CD4-positive, alpha-beta memory T cell (primary cell): ENCODE data around the gene OPCML. TPM values are rescaled to one million over a fixed set of nuclear protein-coding genes. Genes with fewer than 3 reads are reported as not detected.

Experiments
- CTCF ChIA-PET: fragments of 350-600 bp; sonication (Branson Sonifier 250); formaldehyde crosslinking; loops from one replicate; lab custom pipeline; 2021; ENCODE audit warnings: inconsistent platforms; ENCODE audit not compliant: partially characterized antibody; lab: Charles Lee
- POLR2A ChIA-PET: fragments of 350-600 bp; sonication (Branson Sonifier 250); formaldehyde crosslinking; loops from one replicate; lab custom pipeline; 2021; ENCODE audit not compliant: partially characterized antibody; lab: Charles Lee
- DNase-seq, 5 donors: peaks; one replicate each; pipeline versions ENCODE4 v3.0.0 to v3.0.0-alpha.2; 2020 to 2022; ENCODE audit warnings: mixed read lengths in 1 of 5
- H3K27ac ChIP-seq: one replicate; pipeline ENCODE4 v1.7.0; 2013; ENCODE audit warnings: low read depth, low read length
- H3K27me3 ChIP-seq: 2 replicates; pipeline ENCODE4 v1.7.0; 2013; ENCODE audit warnings: mild to moderate bottlenecking, low read length, moderate library complexity; ENCODE audit not compliant: insufficient read depth
- H3K36me3 ChIP-seq: 2 replicates; pipeline ENCODE4 v1.7.0; 2013; ENCODE audit warnings: mild to moderate bottlenecking, low read length, moderate library complexity; ENCODE audit not compliant: insufficient read depth
- H3K4me1 ChIP-seq: 2 replicates; pipeline ENCODE4 v1.7.0; 2013; ENCODE audit warnings: mild to moderate bottlenecking, low read length, moderate library complexity; ENCODE audit not compliant: insufficient read depth
- H3K4me3 ChIP-seq, 2 donors: one replicate each; pipeline ENCODE4 v1.7.0; 2013; ENCODE audit warnings: low read length in 2 of 2, mild to moderate bottlenecking in 1 of 2
- H3K9me3 ChIP-seq, 2 donors: one replicate each; pipeline ENCODE4 v1.7.0; 2013; ENCODE audit warnings: low read length in 2 of 2, control low read depth in 1 of 2; ENCODE audit not compliant: control insufficient read depth in 1 of 2
- H3K27ac Mint-ChIP-seq, 7 donors: one replicate each; pipeline ENCODE4 v1.8.0; 2020 to 2021; ENCODE audit warnings: mixed read lengths in 7 of 7, mild to moderate bottlenecking in 6 of 7, inconsistent platforms in 3 of 7, moderate library complexity in 3 of 7
- H3K27me3 Mint-ChIP-seq, 2 donors: one replicate each; pipeline ENCODE4 v1.8.0; 2020 to 2021; ENCODE audit warnings: mixed read lengths in 2 of 2
- H3K36me3 Mint-ChIP-seq, 2 donors: one replicate each; pipeline ENCODE4 v1.8.0; 2020 to 2021; ENCODE audit warnings: mixed read lengths in 2 of 2, inconsistent platforms in 1 of 2, mild to moderate bottlenecking in 1 of 2
- H3K4me1 Mint-ChIP-seq, 4 donors: one replicate each; pipeline ENCODE4 v1.8.0; 2020 to 2021; ENCODE audit warnings: mixed read lengths in 4 of 4, mild to moderate bottlenecking in 1 of 4
- H3K4me3 Mint-ChIP-seq, 8 donors: one replicate each; pipeline ENCODE4 v1.8.0; 2020 to 2021; ENCODE audit warnings: mixed read lengths in 8 of 8, mild to moderate bottlenecking in 7 of 8, moderate library complexity in 6 of 8, inconsistent platforms in 3 of 8
- H3K9me3 Mint-ChIP-seq, 8 donors: one replicate each; pipeline ENCODE4 v1.8.0; 2020 to 2021; ENCODE audit warnings: mixed read lengths in 8 of 8, mild to moderate bottlenecking in 5 of 8, inconsistent platforms in 3 of 8, moderate library complexity in 1 of 8
- intact Hi-C: fragments of 100-400 bp; cut with micrococcal nuclease; formaldehyde crosslinking; loops from one replicate; pipeline ENCODE4 v1.15.1; 2023
- polyA plus RNA-seq, 2 donors: library from polyadenylated mRNA; unstranded; fragments of 300-500 nt; fragmentation: Illumina TruSeq; gene quantifications; one replicate each; pipeline ENCODE4 v1.2.3, GENCODE V29; 2021
- total RNA-seq, 2 experiments: library from RNA; stranded (reverse); gene quantifications; one replicate each; pipeline ENCODE4 v1.2.3, GENCODE V29; 2021

The OPCML gene
- total and polyA plus RNA-seq, 4 experiments from 2014 or later = not detected

- ChIA-PET CTCF (no interaction called here), POLR2A (no interaction called here)
- Mint-ChIP-seq H3K27ac (no peak overlapping the region), H3K36me3 (no peaks in the 10 kb centered on the region), H3K9me3 (no peaks in the 10 kb centered on the region), H3K4me3 (no peak overlapping the region), H3K4me1 (no peaks in the 10 kb centered on the region), H3K27me3 (peaks cover 0 to 6% of the 10 kb centered on the region in 2 donors)
- Histone ChIP-seq H3K9me3 (no peaks in the 10 kb centered on the region), H3K27me3 (no peaks in the 10 kb centered on the region), H3K4me1 (no peaks in the 10 kb centered on the region), H3K36me3 (no peaks in the 10 kb centered on the region), H3K4me3 (no peak overlapping the region), H3K27ac (no peak overlapping the region)
- intact Hi-C loops = no loop called here
- no peak for DNase-seq
These were observed 459.9 kb downstream of the OPCML start for GRCh38 chr11:133072378-133072777.

DNA sequence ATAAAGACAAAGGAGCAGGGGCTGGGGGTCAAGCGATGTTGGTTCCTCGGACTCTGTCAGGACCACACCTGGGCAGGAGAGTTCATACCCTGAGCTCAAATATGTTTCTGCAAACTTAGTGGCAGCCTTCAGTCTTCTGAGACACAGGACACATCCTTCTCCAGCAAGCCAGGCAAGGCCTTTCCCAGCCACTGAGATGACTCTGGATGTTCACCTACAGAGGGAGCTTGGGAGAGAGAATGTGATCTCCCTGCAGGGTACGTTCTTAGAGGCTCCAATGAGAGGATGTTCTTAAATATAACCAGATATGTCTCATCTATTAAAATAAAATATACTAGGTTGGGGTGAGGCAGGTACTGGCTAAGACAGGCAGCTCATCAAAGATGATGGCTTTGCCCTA is 461.5 kb downstream of the OPCML start:
- no peaks in the 10 kb centered on the region for H3K9me3 ChIP-seq
- POLR2A ChIA-PET = no interaction called here
- Mint-ChIP-seq H3K4me1 (peaks cover 0 to 3% (median 0%) of the 10 kb centered on the region in 4 donors), H3K9me3 (no peaks in the 10 kb centered on the region), H3K27me3 (peaks cover 3 to 6% of the 10 kb centered on the region in 2 donors), H3K4me3 (no peak overlapping the region), H3K36me3 (no peaks in the 10 kb centered on the region), H3K27ac (no peak overlapping the region)
- CTCF ChIA-PET = interaction anchor here (0.7 kb wide), 1 partner anchor 59 kb away, joined by 3 read pairs; no protein-coding TSS in a partner anchor
- no peak overlapping the region for H3K27ac ChIP-seq
- intact Hi-C loops = no loop called here
- no peak for DNase-seq
- H3K4me3 ChIP-seq = no peak overlapping the region
- no peaks in the 10 kb centered on the region for H3K36me3 ChIP-seq
- no peaks in the 10 kb centered on the region for H3K4me1 ChIP-seq
- no peaks in the 10 kb centered on the region for H3K27me3 ChIP-seq

- CTCF ChIA-PET = interaction anchor here (0.7 kb wide), 1 partner anchor 59 kb away, joined by 3 read pairs; no protein-coding TSS in a partner anchor
- DNase-seq = no peak
- H3K27ac Mint-ChIP-seq = no peak overlapping the region
These were observed 462.1 kb downstream of the OPCML start for GRCh38 chr11:133070021-133070713.

GRCh38 chr11:133065847-133066485 is 466.3 kb downstream of the OPCML start:
- H3K36me3 ChIP-seq = no peaks in the 10 kb centered on the region
- POLR2A ChIA-PET = no interaction called here
- no peak overlapping the region for H3K27ac ChIP-seq
- Mint-ChIP-seq H3K4me1 (peaks cover 0 to 8% (median 1%) of the 10 kb centered on the region in 4 donors), H3K36me3 (no peaks in the 10 kb centered on the region), H3K9me3 (peaks cover 0 to 3% (median 0%) of the 10 kb centered on the region in 8 donors), H3K27ac (no peak overlapping the region), H3K27me3 (peaks cover 13 to 25% of the 10 kb centered on the region in 2 donors), H3K4me3 (no peak overlapping the region)
- no peaks in the 10 kb centered on the region for H3K9me3 ChIP-seq
- CTCF ChIA-PET = no interaction called here
- H3K4me3 ChIP-seq = no peak overlapping the region
- DNase-seq = no peak
- no peaks in the 10 kb centered on the region for H3K27me3 ChIP-seq
- H3K4me1 ChIP-seq = no peaks in the 10 kb centered on the region
- intact Hi-C loops = no loop called here

More at GRCh38 chr11:133070021-133070713, 462.1 kb downstream of the OPCML start:
- intact Hi-C loops = no loop called here
- Mint-ChIP-seq H3K27me3 (peaks cover 5 to 8% of the 10 kb centered on the region in 2 donors), H3K4me3 (no peak overlapping the region), H3K4me1 (peaks cover 0 to 5% (median 0%) of the 10 kb centered on the region in 4 donors), H3K36me3 (no peaks in the 10 kb centered on the region), H3K9me3 (no peaks in the 10 kb centered on the region)
- Histone ChIP-seq H3K27ac (no peak overlapping the region), H3K4me1 (no peaks in the 10 kb centered on the region), H3K4me3 (no peak overlapping the region), H3K27me3 (no peaks in the 10 kb centered on the region), H3K9me3 (no peaks in the 10 kb centered on the region), H3K36me3 (no peaks in the 10 kb centered on the region)
- POLR2A ChIA-PET = no interaction called here

DNA sequence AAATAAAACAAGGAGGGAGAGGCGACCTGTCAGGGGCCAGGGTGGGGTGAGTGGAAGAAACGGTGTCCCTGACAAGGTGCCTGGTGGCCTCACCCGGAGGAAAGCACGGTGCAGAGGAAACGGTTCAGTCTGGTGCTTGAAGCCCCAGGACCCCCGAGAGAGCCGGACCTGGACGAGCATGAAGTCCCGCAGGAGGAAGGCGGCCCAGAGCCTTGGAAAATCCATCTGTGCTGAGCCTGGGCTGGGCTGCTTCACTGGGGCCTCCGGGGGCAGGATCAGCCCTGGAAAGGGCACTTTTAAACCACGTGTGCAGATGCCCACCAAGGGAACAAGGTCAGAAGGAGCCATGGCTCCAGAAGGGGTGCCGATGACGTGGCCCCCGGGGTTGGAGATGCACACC is 467.3 kb downstream of the OPCML start:
- POLR2A ChIA-PET = no interaction called here
- H3K27ac Mint-ChIP-seq = no peak overlapping the region
- no peaks in the 10 kb centered on the region for H3K36me3 Mint-ChIP-seq
- CTCF ChIA-PET = no interaction called here
- Histone ChIP-seq H3K36me3 (no peaks in the 10 kb centered on the region), H3K27me3 (no peaks in the 10 kb centered on the region), H3K4me1 (no peaks in the 10 kb centered on the region), H3K4me3 (no peak overlapping the region), H3K9me3 (no peaks in the 10 kb centered on the region), H3K27ac (no peak overlapping the region)
- peaks cover 0 to 3% (median 0%) of the 10 kb centered on the region in 8 donors for H3K9me3 Mint-ChIP-seq
- intact Hi-C loops = no loop called here
- no peak for DNase-seq
- H3K4me3 Mint-ChIP-seq = no peak overlapping the region
- H3K27me3 Mint-ChIP-seq = peaks cover 13 to 24% of the 10 kb centered on the region in 2 donors
- H3K4me1 Mint-ChIP-seq = peaks cover 0 to 8% (median 1%) of the 10 kb centered on the region in 4 donors

- CTCF ChIA-PET = no interaction called here
- Histone ChIP-seq H3K27me3 (no peaks in the 10 kb centered on the region), H3K9me3 (no peaks in the 10 kb centered on the region), H3K36me3 (no peaks in the 10 kb centered on the region), H3K4me3 (no peak overlapping the region), H3K27ac (no peak overlapping the region), H3K4me1 (no peaks in the 10 kb centered on the region)
- intact Hi-C loops = no loop called here
- Mint-ChIP-seq H3K4me1 (peaks cover 0 to 8% (median 1%) of the 10 kb centered on the region in 4 donors), H3K4me3 (peak overlapping the region in 1 of 8 donors; percentile 20), H3K36me3 (no peaks in the 10 kb centered on the region), H3K27ac (no peak overlapping the region), H3K9me3 (peaks cover 0 to 3% (median 0%) of the 10 kb centered on the region in 8 donors), H3K27me3 (peaks cover 14 to 24% of the 10 kb centered on the region in 2 donors)
- no peak for DNase-seq
- POLR2A ChIA-PET = no interaction called here
These were observed 468.0 kb downstream of the OPCML start for GRCh38 chr11:133064152-133064877.

GRCh38 chr11:133058501-133058900 is 473.8 kb downstream of the OPCML start:
- Histone ChIP-seq H3K4me1 (no peaks in the 10 kb centered on the region), H3K36me3 (no peaks in the 10 kb centered on the region), H3K27me3 (peaks cover 5% of the 10 kb centered on the region), H3K27ac (no peak overlapping the region), H3K9me3 (no peaks in the 10 kb centered on the region), H3K4me3 (no peak overlapping the region)
- H3K4me1 Mint-ChIP-seq = no peaks in the 10 kb centered on the region
- intact Hi-C loops = no loop called here
- H3K27ac Mint-ChIP-seq = no peak overlapping the region
- H3K36me3 Mint-ChIP-seq = no peaks in the 10 kb centered on the region
- peaks cover 4 to 10% of the 10 kb centered on the region in 2 donors for H3K27me3 Mint-ChIP-seq
- DNase-seq = no peak
- no peak overlapping the region for H3K4me3 Mint-ChIP-seq
- ChIA-PET CTCF (no interaction called here), POLR2A (no interaction called here)
- peaks cover 0 to 4% (median 1%) of the 10 kb centered on the region in 8 donors for H3K9me3 Mint-ChIP-seq
